HG03175 (cell line): ENCODE measurements around the gene FREM1.

Experiments used
- ATAC-seq: cut with Tn5 transposase; IDR thresholded peaks from one replicate; pipeline ENCODE4 v1.9.1; 2021; ENCODE audit warnings: mild to moderate bottlenecking, moderate library complexity; ENCODE audit not compliant: unreplicated experiment

Gene FREM1

DNA sequence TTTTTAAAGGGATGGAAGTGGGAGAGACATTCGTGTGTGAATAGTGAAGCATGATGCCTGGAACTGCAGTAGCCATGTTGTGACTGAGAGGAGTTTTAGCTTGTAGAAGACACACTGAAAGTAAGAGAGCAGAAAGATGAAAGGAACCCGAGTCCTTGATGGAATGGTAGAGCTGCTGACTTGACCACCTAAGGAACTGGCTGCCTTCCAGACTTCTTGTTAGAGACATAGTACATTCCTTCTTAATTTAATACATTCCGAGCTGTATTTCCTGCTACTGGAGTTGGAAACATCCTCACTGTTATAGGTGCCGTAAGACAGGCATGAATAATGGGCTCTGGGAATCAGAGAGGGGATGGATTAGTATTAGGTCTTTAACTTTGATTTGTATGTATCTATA, 195.1 kb downstream of the FREM1 start:
- ATAC-seq = no peak

GRCh38 chr9:14713187-14713767, 197.0 kb downstream of the FREM1 start:
- ATAC-seq = no peak

DNA sequence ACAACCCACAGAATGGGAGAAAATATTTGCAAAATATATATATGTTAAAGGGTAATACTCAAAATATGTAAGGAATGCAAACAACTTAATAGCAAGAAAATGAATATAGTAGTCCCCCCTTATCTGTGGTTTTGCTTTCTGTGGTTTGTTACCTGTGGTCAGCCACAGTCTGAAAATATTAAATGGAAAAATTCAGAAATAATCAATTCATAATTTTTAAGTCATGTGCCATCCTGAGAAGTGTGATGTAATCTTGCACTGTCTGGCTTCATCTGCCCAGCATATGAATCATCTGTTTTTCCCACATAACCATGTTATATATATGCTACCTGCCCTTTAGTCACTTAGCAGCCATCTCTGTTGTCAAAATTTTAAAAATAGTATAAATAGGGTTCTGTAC, 199.4 kb downstream of the FREM1 start:
- no peak for ATAC-seq

DNA sequence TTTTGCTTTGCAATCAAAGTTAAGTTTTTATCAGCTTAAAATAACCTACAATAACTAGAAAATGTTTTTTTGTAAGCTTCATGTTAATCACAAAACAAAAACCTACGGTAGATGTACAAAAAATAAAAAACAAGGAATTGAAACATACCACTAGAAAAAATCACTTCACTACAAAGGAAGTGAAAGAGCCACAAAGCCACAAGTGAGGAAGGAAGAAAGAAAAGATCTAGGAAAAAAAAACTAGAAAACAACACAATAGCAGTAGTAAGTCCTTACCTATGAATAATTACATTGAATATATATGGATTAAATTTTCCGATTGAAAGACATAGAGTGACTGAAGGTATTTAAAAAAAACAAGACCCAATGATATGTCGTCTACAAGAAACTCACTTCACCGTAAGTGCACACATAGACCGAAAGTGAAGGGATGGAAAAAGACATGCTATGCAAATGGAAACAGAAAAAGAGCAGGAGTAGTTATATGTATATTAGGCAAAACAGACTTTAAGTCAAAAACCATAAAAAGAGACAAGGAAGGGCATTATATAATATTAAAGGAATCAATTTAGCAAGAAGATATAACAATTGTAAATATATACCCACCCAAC, 203.6 kb downstream of the FREM1 start:
- peak; percentile 67 for ATAC-seq

GRCh38 chr9:14705079-14705478, 205.1 kb downstream of the FREM1 start:
- no peak for ATAC-seq

DNA sequence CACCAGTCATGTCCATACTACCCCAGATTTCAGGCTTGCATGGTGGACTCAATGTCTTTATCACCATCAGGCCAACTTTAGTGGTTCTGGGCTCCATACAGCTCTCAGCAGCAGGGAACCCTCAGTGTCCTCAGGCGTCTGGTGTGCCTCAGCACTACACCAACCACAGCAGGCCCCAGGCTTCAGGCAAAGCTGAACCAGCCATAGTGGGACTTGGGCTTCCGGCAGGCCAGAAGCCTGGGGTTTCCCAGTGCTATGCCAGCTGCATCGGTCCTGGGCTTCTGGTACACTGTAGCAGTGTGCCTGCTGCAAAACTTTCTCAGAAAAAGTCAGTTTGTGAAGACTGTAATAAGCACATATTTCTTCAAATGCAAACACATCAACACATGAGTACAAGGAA, 205.9 kb downstream of the FREM1 start:
- no peak for ATAC-seq

- no peak for ATAC-seq
Measured at GRCh38 chr9:14702200-14702720, 208.0 kb downstream of the FREM1 start.

DNA sequence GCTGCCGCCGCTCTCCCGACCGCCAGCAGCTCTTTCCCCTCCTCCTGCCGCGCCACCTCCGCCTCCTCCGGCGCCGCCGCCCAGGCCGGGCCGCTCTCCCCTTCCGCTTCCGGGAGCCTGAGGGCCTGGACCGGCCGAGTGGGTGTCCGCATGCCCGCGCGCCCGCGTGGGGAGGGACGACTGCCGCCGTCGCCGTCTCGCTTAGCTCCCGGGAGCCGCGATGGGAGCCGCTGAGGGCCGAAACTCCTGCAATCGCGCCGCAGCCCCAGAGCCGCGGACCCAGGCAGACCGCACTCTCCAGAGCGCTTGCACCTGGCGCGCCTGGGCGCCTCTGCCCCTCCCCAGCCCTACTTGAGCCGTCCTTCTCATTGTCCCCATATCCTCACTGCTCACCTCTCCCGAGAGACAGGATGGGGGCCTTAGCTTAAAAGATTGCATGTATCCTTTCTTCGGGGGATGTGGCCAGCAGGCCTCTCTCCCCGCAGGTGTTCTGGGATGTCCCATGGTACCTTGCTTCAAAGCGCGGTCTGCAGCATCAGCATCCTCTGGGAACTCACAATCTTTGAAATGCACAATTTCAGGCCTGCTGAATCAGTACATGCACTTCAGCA, 216.9 kb downstream of the FREM1 start, which contains the start of gene ZDHHC21:
Gene ZDHHC21, minus strand, starts transcription at position 182 of the 611 bp plus-strand sequence. CDS start 19,092 bp downstream, outside the sequence.
- peak; percentile 88 for ATAC-seq

- ATAC-seq = peak; percentile 41
Measured at GRCh38 chr9:14692470-14693250, 217.6 kb downstream of the FREM1 start.

GRCh38 chr9:14690948-14691730, 219.1 kb downstream of the FREM1 start:
- ATAC-seq = no peak

- no peak for ATAC-seq
Measured at GRCh38 chr9:14687042-14687719, 223.0 kb downstream of the FREM1 start.

DNA sequence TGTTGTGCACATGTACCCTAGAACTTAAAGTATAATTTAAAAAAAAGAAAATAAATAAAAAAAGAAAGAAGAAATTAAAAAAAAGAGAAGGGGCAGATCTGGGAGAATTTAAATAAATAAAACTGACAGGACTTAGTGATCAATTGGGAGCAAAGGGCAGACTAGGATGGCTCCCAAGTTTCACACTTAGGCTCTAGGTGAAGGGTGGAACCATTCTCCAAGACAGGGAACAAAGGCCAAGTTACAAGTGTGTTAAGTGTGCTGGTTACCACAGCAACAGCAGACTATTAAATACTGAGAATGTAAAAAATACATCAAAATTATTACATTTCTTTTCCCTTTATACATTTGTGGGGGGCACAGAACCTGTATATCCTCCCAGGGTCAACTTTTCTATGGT, 224.1 kb downstream of the FREM1 start:
- ATAC-seq = no peak
